ENCODE measurements around the gene CCN5. TPM values are rescaled to one million over a fixed set of nuclear protein-coding genes. Genes with fewer than 3 reads are reported as not detected.

The CCN5 gene
- total and polyA plus RNA-seq, 8 donors: 0.29 to 20.8 (median 0.48) TPM

GRCh38 chr20:44686934-44687333 lies 28.2 kb upstream of the CCN5 start:
- DNase-seq (no peak), ATAC-seq (no peak)
- H3K4me3 ChIP-seq: no peak overlapping the region
- TF ChIP-seq CTCF (IDR thresholded peaks at IDR 0.05): no peak
- no peak overlapping the region for H3K27ac ChIP-seq
- H3K4me1 ChIP-seq: peaks cover 4 to 9% of the 10 kb centered on the region in 2 donors
- H3K9me3 ChIP-seq: no peaks in the 10 kb centered on the region
- H3K36me3 ChIP-seq: no peaks in the 10 kb centered on the region
- intact Hi-C loops (cut with DNase I): no loop called here
- H3K27me3 ChIP-seq: no peaks in the 10 kb centered on the region

DNA sequence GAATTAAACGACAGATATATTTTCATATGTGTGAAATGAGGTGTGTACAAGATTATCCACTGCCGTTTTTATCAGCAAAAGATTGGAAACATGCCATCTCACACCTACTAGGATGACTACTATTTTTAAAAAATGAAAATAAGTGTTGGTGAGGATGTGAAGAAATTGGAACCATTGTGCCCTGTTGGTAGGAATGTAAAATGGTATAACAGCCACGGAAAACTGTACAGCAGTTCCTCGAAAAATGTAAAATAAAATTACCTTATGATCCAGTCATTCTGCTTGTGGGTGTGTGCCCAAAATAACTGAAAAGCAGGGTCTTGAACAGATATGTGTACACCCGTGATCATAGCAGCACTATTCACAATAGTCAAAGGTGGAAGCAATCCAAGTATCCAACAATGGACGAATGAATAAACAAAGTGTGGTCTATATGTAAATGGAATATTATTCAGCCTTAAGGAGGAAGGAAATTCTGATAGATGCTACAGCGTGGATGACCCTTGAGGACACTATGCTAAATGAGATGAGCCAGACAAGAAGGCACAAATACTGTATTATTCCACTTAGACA lies 27.0 kb upstream of the CCN5 start:
- intact Hi-C loops (cut with DNase I): no loop called here
- H3K4me1 ChIP-seq: peaks cover 10 to 14% of the 10 kb centered on the region in 2 donors
- no peak overlapping the region for H3K4me3 ChIP-seq
- H3K27ac ChIP-seq: no peak overlapping the region
- no peaks in the 10 kb centered on the region for H3K36me3 ChIP-seq
- H3K27me3 ChIP-seq: no peaks in the 10 kb centered on the region
- DNase-seq (no peak), ATAC-seq (no peak)
- TF ChIP-seq CTCF (IDR thresholded peaks at IDR 0.05): no peak
- H3K9me3 ChIP-seq: no peaks in the 10 kb centered on the region

- no peak for TF ChIP-seq CTCF (IDR thresholded peaks at IDR 0.05)
- no peak for ATAC-seq
- intact Hi-C loops (cut with DNase I): no loop called here
- Histone ChIP-seq H3K9me3 (no peaks in the 10 kb centered on the region), H3K4me1 (peaks cover 10 to 15% of the 10 kb centered on the region in 2 donors), H3K27me3 (no peaks in the 10 kb centered on the region), H3K36me3 (no peaks in the 10 kb centered on the region), H3K27ac (no peak overlapping the region), H3K4me3 (no peak overlapping the region)
- no peak for DNase-seq
Measured at GRCh38 chr20:44689809-44690208, 25.4 kb upstream of the CCN5 start.

DNA sequence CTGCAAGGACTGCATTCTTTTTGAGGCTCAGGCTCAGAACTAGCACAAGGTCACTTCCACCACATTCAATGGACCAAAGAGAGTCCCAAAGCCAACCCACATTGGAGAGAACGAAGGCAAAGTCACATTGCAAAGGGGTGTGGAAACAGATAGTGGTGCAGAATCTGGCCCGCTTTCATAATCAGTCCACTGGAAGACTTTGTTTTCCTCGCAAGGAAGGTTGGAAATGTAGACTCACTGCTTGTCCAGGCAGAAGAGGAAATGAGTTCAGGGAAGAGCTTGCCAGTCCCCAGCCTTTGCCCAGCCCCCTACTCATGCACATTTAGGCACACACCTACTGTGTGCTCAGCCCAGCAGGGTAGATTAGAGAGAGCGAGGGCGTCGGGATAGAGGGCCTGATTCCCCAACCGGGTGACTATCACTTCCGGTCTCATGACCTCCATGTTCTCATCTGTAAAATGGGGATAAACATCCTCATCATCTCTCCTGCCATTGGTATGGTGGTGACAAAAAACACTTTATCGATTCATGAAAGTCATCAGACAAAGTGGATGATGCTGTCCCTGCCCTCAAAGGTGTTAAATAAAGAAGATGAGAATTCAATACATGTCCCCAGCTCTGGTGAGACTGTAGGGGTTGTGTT lies 24.3 kb upstream of the CCN5 start:
- Histone ChIP-seq H3K27ac (no peak overlapping the region), H3K4me1 (peaks cover 4 to 15% of the 10 kb centered on the region in 2 donors), H3K27me3 (no peaks in the 10 kb centered on the region), H3K9me3 (no peaks in the 10 kb centered on the region), H3K4me3 (no peak overlapping the region), H3K36me3 (no peaks in the 10 kb centered on the region)
- no peak for DNase-seq
- no peak for ATAC-seq
- TF ChIP-seq CTCF (IDR thresholded peaks at IDR 0.05): no peak
- intact Hi-C loops (cut with DNase I): no loop called here

DNA sequence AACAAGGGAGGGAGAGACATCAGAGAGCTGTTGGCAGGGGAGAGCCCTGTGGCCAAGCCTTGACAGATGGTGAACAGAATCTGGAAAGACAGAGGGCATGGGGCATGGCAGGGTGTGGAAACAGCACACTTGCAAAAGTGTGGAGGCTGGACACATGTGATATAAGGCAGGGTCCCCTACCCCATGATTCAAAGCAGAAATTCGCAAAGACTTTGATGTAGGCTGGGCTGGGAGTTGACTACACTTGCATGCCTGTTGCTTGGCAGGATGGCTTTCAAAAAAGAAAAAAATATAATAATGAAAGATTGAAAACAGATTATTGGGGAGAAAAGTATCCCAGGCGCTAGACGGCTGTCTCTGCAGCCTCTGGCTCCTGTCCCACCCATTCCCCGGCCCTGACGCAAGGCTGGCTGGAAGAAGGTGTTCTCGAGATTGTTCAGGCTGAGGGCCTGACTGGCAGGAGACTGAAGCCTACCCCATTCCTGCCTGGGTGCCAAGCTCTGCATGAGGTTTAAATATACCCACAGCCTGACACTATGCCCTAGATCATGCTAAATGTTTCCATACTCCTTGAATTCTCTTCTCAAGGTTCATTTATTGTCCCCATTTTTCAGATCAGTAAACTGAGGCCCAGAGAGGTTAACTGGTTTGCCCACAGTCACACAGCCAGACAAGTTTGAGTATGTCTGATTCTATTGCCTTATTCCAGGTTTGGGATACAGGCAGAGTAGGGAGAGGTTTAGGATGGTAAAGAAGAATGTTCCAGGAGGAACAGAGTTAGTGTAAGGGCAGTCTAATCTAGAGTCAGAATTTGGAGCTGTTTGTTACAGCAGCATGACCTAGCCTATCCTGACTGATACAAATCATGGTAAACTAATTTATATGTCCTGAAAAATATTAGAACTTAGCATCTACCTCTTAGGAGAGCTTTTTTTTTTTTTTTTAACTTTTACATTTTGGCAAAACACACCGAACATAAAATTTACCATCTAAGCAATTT lies 23.4 kb upstream of the CCN5 start:
- intact Hi-C loops (cut with DNase I): no loop called here

More for the DNA sequence above, 23.4 kb upstream of the CCN5 start:
- peak; percentile 14 for ATAC-seq
- Histone ChIP-seq H3K27ac (peak overlapping the region in 1 of 2 donors; percentile 33), H3K4me1 (peaks cover 4 to 15% of the 10 kb centered on the region in 2 donors), H3K4me3 (no peak overlapping the region), H3K36me3 (no peaks in the 10 kb centered on the region), H3K27me3 (no peaks in the 10 kb centered on the region), H3K9me3 (no peaks in the 10 kb centered on the region)
- peak in 2 of 4 donors; percentile 49 to 73 for DNase-seq
- TF ChIP-seq CTCF (IDR thresholded peaks at IDR 0.05): no peak
